ENCODE measurements around the gene TENM3.
"Not testable (repeated sequence)": the region's sequence is repeated elsewhere in the genome, so short reads cannot be mapped to it uniquely, and the experiment has no call there.

DNA sequence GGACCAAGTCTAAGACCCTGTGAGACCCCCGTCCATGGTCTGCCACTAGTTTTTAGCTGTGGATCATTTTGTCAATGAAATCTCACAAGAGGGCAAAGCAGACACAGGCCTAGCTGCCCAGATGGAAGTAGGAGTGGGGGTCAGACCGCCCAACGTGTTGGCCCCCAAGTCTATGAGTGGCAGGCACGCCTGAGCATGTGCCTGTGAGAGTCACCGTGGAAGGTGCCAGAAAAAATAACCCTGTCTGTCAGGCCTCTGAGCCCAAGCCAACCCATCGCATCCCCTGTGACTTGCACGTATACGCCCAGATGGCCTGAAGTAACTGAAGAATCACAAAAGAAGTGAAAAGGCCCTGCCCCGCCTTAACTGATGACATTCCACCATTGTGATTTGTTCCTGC, 570.9 kb downstream of the TENM3 start:
- TF ChIP-seq, protein P1, sequence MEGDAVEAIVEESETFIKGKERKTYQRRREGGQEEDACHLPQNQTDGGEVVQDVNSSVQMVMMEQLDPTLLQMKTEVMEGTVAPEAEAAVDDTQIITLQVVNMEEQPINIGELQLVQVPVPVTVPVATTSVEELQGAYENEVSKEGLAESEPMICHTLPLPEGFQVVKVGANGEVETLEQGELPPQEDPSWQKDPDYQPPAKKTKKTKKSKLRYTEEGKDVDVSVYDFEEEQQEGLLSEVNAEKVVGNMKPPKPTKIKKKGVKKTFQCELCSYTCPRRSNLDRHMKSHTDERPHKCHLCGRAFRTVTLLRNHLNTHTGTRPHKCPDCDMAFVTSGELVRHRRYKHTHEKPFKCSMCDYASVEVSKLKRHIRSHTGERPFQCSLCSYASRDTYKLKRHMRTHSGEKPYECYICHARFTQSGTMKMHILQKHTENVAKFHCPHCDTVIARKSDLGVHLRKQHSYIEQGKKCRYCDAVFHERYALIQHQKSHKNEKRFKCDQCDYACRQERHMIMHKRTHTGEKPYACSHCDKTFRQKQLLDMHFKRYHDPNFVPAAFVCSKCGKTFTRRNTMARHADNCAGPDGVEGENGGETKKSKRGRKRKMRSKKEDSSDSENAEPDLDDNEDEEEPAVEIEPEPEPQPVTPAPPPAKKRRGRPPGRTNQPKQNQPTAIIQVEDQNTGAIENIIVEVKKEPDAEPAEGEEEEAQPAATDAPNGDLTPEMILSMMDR (IDR thresholded peaks at IDR 0.05) = not testable (repeated sequence)
- not testable (repeated sequence) for TF ChIP-seq POLR2A (IDR thresholded peaks at IDR 0.05)

Data from Peyer's patch (tissue), 4 donors.